Stimulated activated naive CD8-positive, alpha-beta T cell treated with anti-CD3 and anti-CD28 coated beads, Interleukin-15, Interleukin-2, amounts not matched to agents 100 U/mL and 50 U/mL, for 24 hours (primary cell): Measurements from ENCODE around the gene RINT1.
"Not testable (repeated sequence)": the region's sequence is repeated elsewhere in the genome, so short reads cannot be mapped to it uniquely, and the experiment has no call there.

Source experiments
- ATAC-seq: fragments of 150-1000 bp; cut with Tn5 transposase; one replicate; pipeline ENCODE4 v1.10.0; 2021
- DNase-seq: peaks from one replicate; pipeline ENCODE4 v3.0.0; 2021

RINT1 gene

GRCh38 chr7:105531792-105532671, at the start of gene RINT1:
Gene RINT1, plus strand, starts transcription at chr7:105532201. Its CDS starts 115 bp downstream, at chr7:105532316.
- ATAC-seq = peak; percentile 99
- DNase-seq = peak; percentile 93

- DNase-seq (no peak), ATAC-seq (no peak)
These were observed 44.1 kb upstream of the RINT1 start for GRCh38 chr7:105487579-105488571.

GRCh38 chr7:105489409-105489808, 42.6 kb upstream of the RINT1 start:
- ATAC-seq (no peak), DNase-seq (no peak)

- DNase-seq (no peak), ATAC-seq (no peak)
These were observed 38.6 kb upstream of the RINT1 start for GRCh38 chr7:105493196-105493922.

GRCh38 chr7:105493923-105494315, 38.1 kb upstream of the RINT1 start:
- ATAC-seq = no peak
- no peak for DNase-seq

- no peak for DNase-seq
- no peak for ATAC-seq
These were observed 35.5 kb upstream of the RINT1 start for GRCh38 chr7:105496521-105496920.

DNA sequence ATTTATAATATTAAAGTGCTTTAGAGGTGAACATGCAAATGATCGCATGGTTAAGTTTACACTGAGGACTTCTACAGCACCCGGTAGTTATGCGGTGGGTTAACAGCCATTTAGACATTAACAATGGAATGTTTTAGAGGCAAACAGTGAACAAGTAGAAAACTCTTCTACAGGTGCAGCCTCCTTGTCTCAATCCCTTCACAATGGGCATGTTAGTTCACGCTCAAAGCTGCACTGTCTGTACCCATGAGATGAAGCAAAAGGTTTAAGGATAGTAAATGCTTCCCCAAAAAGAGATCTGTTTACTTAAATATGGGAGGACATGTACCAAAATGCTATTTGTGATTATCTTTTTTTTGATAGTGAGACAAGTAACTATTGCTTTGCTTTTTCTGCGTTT, 35.0 kb upstream of the RINT1 start:
- no peak for DNase-seq
- no peak for ATAC-seq

GRCh38 chr7:105502173-105502572, 29.8 kb upstream of the RINT1 start:
- ATAC-seq (no peak), DNase-seq (no peak)

- ATAC-seq (peak; percentile 38), DNase-seq (no peak)
These were observed 19.6 kb upstream of the RINT1 start for GRCh38 chr7:105512415-105512814.

GRCh38 chr7:105512926-105513526, 19.0 kb upstream of the RINT1 start:
- DNase-seq (no peak), ATAC-seq (no peak)

- ATAC-seq, DNase-seq: not testable (repeated sequence)
These were observed 16.4 kb upstream of the RINT1 start for GRCh38 chr7:105515610-105516009.

- DNase-seq (no peak), ATAC-seq (no peak)
These were observed 12.6 kb upstream of the RINT1 start for GRCh38 chr7:105519353-105519752.

DNA sequence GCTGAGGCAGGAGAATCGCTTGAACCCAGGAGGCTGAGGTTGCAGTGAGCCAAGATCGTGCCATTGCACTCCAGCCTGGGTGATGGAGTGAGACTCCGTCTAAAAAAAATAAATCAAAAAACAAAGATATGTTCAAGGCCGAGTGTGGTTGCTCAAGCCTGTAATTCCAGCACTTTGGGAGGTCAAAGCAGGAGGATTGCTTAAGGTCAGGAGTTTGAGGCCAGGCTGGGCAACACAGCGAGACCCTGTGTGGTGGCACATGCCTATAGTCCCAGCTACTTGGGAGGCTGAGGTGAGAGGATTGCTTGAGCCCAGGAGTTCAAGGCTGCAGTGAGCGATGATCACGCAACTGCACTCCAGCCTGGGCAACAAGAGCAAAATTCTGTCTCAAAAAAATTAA, 11.4 kb upstream of the RINT1 start:
- not testable (repeated sequence) for ATAC-seq, DNase-seq

DNA sequence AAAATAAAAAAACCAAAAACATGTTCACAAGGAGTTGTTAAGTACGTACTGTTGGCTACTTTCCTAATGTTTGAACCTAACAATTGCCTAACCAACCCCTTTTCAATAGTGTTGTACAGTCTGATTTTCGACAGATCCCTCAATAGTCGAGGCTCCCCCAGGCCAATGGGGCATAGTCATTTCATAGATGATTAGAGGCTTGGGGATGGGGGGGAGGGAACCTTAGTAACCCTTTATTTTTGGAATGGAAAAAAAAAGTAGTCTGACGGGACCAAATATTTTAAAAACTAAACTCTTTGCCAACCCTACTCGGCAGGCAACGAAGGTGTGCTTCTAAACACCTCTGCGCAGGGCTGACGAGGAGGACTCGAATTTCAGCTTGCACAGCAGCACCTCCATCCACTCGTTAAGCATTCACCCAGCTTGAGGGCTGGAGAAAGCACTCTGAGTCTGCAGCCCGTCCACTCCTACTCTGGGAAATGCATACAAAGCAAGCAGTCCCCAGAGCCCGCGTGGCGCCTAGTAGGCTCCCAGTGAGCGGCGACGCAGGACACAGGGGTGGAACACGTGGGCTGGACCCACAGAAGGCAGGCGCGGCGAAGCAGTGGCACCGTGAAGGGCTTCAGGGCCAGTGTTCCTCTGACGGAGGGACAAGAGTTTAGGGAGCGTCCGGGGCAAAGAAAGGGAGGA, 10.8 kb upstream of the RINT1 start:
- ATAC-seq (peak; percentile 41), DNase-seq (peak; percentile 57)

DNA sequence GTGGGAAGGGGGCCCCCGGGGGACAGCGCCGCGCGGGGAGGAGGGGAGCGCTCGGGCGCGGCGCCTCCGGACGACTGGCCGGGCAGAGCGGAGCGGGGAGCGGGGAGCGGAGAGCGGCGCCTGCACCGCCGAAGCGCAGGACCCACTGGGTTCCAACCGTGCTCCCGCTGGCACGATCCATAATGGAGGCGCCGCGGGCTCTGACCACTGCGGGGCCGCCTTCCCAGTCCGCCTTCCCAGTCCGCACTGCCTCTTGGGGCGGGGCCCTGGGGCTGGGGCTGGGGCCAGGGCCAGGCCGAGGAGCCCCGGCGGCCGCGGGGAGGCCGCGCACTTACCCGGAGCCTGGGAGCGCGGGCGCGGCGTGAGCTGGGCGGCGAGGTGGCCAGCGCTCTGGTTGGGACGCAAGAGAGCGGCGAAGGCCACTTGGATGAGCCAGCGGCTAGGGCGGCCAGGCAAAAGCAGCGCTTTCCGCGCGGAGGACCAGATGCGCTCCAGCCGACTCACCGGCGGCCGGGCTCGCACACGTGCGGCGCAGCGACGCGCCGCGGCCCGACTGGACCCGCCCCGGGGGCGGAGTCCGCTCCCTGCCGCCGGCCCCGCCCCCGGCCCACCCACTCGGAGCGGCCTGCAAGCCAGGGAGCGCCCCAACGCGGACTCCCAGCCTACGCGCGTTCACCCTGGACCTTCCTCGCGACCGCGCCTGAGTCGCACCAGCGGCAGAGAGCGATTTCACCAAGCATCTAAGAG, 10.1 kb upstream of the RINT1 start, which contains the start of gene PUS7:
PUS7 (minus strand) TSS at position 555 of the 747 bp plus-strand sequence. CDS start 13,759 bp downstream, outside the sequence.
- peak; percentile 89 for DNase-seq
- ATAC-seq = peak; percentile 95

DNA sequence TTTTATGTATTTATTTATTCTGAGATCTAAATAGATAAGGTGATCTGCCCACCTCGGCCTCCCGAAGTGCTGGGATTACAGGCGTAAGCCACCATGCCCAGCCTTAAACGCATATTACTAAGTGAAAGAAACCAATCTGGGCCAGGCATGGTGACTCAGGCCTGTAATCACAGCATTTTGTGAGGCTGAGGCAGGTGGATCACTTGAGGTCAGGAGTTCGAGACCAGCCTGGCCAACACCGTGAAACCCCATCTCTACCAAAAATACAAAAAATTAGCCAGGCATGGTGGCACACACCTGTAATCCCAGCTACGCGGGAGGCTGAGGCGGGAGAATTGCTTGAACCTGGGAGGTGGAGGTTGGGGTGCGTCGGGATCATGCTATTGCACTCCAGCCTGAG, 7.6 kb upstream of the RINT1 start:
- not testable (repeated sequence) for DNase-seq, ATAC-seq

GRCh38 chr7:105524840-105525239, 7.2 kb upstream of the RINT1 start:
- no peak for DNase-seq

GRCh38 chr7:105527737-105528136, 4.3 kb upstream of the RINT1 start:
- DNase-seq, ATAC-seq: not testable (repeated sequence)

More at GRCh38 chr7:105524840-105525239, 7.2 kb upstream of the RINT1 start:
- ATAC-seq = no peak

- DNase-seq (no peak), ATAC-seq (no peak)
These were observed 1.9 kb upstream of the RINT1 start for GRCh38 chr7:105530126-105530525.

DNA sequence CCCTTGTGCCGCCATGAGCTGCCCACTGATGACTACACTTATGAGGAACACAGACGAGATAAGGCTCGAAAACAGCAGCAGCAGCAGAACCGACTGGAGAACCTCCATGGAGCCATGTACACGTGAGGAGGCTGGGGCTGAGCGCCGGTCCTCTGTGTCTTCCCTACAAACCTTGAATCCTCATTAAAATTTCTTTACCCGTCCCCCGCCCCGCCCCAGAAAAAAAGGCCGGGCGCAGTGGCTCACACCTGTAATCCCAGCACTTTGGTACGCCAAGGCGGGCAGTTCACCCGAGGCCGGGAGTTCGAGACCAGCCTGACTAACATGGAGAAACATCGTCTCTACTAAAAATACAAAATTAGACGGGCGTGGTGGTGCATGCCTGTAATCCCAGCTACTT, 1.5 kb upstream of the RINT1 start:
- ATAC-seq (no peak), DNase-seq (no peak)
